Measurements from ENCODE around the gene TMX2. TPM values are rescaled to one million over a fixed set of nuclear protein-coding genes. Genes with fewer than 3 reads are reported as not detected.

Gene TMX2
- polyA plus RNA-seq, 1 donor from 2014 or later = 130 TPM

GRCh38 chr11:57785072-57785471, 72.7 kb downstream of the TMX2 start:
- H3K27ac ChIP-seq (ENCODE audit: low read length) = no peak overlapping the region
- TF ChIP-seq TAF1 (IDR thresholded peaks at IDR 0.05; ENCODE audit: low read depth) = no peak
- TF ChIP-seq SMC3 (conservative IDR thresholded peaks at IDR 0.05; ENCODE audit: poor library complexity) = no peak
- TF ChIP-seq CTCF (IDR thresholded peaks at IDR 0.05; ENCODE audit: poor library complexity, severe bottlenecking) = no peak
- no peak for TF ChIP-seq REST (IDR thresholded peaks at IDR 0.05; ENCODE audit: borderline replicate concordance)
- no peak for TF ChIP-seq RAD21 (conservative IDR thresholded peaks at IDR 0.05)
- TF ChIP-seq EP300 (conservative IDR thresholded peaks at IDR 0.05; ENCODE audit: poor library complexity, severe bottlenecking) = no peak
- no peak for TF ChIP-seq EZH2 (IDR thresholded peaks at IDR 0.05; ENCODE audit: borderline replicate concordance, insufficient read depth, low read length, poor library complexity, severe bottlenecking)
- no peak for TF ChIP-seq MXI1 (conservative IDR thresholded peaks at IDR 0.05; ENCODE audit: poor library complexity, severe bottlenecking)
- no peak for TF ChIP-seq POLR2AphosphoS5 (IDR thresholded peaks at IDR 0.05)
- H4K20me1 ChIP-seq (ENCODE audit: insufficient read depth) = peaks cover 4% of the 10 kb centered on the region

GRCh38 chr11:57786436-57786835, 74.0 kb downstream of the TMX2 start:
- Histone ChIP-seq H4K20me1 (ENCODE audit: insufficient read depth) (peaks cover 4% of the 10 kb centered on the region), H3K36me3 (ENCODE audit: insufficient read depth, low read length) (no peaks in the 10 kb centered on the region), H3K4me3 (ENCODE audit: low read length) (no peak overlapping the region), H2AFZ (ENCODE audit: low read depth, low read length) (no peak overlapping the region), H3F3A (ENCODE audit: insufficient read depth, low read length, poor library complexity, severe bottlenecking) (no peaks in the 10 kb centered on the region), H3K27me3 (ENCODE audit: insufficient read depth, low read depth, low read length) (no peaks in the 10 kb centered on the region), H3K27ac (ENCODE audit: low read length) (no peak overlapping the region), H3K79me2 (replicated peaks; ENCODE audit: insufficient read depth, low read length) (peaks cover 71% of the 10 kb centered on the region), H3K9me3 (ENCODE audit: low read length) (no peaks in the 10 kb centered on the region), H3K9ac (ENCODE audit: low read length) (no peak overlapping the region), H3K9me2 (ENCODE audit: insufficient read depth, low read length) (no peaks in the 10 kb centered on the region), H3K4me2 (ENCODE audit: low read length) (no peak overlapping the region)
- TF ChIP-seq EZH2 (IDR thresholded peaks at IDR 0.05; ENCODE audit: borderline replicate concordance, insufficient read depth, low read length, poor library complexity, severe bottlenecking) (no peak), EP300 (conservative IDR thresholded peaks at IDR 0.05; ENCODE audit: poor library complexity, severe bottlenecking) (no peak), RAD21 (conservative IDR thresholded peaks at IDR 0.05) (no peak), SMC3 (conservative IDR thresholded peaks at IDR 0.05; ENCODE audit: poor library complexity) (no peak), TAF1 (IDR thresholded peaks at IDR 0.05; ENCODE audit: low read depth) (no peak), CTCF (IDR thresholded peaks at IDR 0.05; ENCODE audit: poor library complexity, severe bottlenecking) (no peak), REST (IDR thresholded peaks at IDR 0.05; ENCODE audit: borderline replicate concordance) (no peak), MXI1 (conservative IDR thresholded peaks at IDR 0.05; ENCODE audit: poor library complexity, severe bottlenecking) (no peak), POLR2AphosphoS5 (IDR thresholded peaks at IDR 0.05) (no peak)

More at GRCh38 chr11:57785072-57785471, 72.7 kb downstream of the TMX2 start:
- Histone ChIP-seq H3K9ac (ENCODE audit: low read length) (no peak overlapping the region), H3K27me3 (ENCODE audit: insufficient read depth, low read depth, low read length) (no peaks in the 10 kb centered on the region), H3K9me3 (ENCODE audit: low read length) (no peaks in the 10 kb centered on the region), H3F3A (ENCODE audit: insufficient read depth, low read length, poor library complexity, severe bottlenecking) (no peaks in the 10 kb centered on the region), H3K4me3 (ENCODE audit: low read length) (no peak overlapping the region), H3K4me2 (ENCODE audit: low read length) (no peak overlapping the region), H3K79me2 (replicated peaks; ENCODE audit: insufficient read depth, low read length) (peaks cover 70% of the 10 kb centered on the region), H3K36me3 (ENCODE audit: insufficient read depth, low read length) (no peaks in the 10 kb centered on the region), H3K9me2 (ENCODE audit: insufficient read depth, low read length) (no peaks in the 10 kb centered on the region), H2AFZ (ENCODE audit: low read depth, low read length) (no peak overlapping the region)
